OCI-M2 (cell line): ENCODE results near the gene PDP2.
"Not testable (repeated sequence)": the region's sequence is repeated elsewhere in the genome, so short reads cannot be mapped to it uniquely, and the experiment has no call there.

ENCODE experiments used
- DNase-seq: peaks from one replicate; lab custom pipeline; 2025; ENCODE audit not compliant: unreplicated experiment; lab: John Stamatoyannopoulos, UW

PDP2 gene

DNA sequence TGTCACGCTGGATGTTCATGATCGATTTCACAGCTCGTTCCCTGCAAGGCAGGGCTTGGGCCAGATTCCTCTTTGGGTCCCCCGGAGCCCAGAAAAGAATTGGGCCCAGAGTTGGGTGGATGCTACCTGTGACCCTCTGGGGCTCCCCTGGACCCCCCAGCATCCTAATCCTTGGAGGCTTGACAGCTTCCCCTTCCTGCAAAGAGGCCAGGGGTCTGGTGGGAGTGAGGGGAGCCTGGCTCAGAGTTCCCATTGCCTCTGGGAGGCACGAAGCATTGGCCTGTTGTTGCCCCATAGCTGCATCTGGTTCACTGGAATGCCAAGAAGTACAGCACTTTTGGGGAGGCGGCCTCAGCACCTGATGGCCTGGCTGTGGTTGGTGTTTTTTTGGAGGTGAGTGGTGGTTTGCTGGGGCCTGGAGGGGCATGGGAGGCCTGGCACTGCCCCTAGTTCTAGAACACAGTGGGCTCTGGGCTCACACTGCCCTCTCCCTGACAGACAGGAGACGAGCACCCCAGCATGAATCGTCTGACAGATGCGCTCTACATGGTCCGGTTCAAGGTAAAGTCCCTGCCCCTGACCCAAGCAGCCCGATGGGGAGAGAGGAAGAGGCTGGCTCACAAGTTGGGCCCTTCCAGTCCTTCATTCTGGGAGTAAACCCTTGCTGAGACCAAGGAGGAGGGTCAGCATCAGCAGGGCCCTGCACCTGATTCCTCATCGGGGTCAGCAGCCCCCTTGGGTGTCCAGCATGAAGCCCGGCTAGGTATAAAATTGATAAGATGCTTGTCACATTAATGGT is 28.9 kb upstream of the PDP2 start:
- DNase-seq: no peak

GRCh38 chr16:66853261-66854139 is 26.8 kb upstream of the PDP2 start:
- DNase-seq: no peak

DNA sequence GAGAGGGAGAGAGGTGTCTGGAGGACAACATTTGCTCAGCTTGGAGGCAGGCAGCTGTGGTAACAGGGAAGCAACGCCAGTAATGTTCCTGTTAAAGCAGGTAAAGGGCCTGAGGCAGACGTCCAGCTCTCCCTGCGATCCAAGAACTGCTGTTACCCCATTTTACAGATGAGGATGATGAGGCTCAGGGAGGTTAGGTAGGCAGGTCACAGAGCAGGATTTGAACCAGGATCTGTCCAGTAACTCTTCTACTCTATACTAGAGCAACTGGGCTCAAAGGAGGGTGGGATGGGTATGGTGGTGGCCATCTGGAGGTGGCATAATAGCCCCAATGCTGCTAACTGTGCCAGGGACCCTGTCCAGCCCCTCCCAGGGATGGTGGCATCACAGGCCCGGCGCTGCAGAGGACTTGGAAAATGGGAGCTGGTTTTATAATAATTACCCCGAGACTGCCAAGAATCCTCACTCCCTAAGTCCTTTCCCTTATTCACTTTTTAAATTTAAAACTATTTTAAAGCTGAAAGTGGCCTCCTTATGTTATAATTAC is 24.1 kb upstream of the PDP2 start:
- no peak for DNase-seq

DNA sequence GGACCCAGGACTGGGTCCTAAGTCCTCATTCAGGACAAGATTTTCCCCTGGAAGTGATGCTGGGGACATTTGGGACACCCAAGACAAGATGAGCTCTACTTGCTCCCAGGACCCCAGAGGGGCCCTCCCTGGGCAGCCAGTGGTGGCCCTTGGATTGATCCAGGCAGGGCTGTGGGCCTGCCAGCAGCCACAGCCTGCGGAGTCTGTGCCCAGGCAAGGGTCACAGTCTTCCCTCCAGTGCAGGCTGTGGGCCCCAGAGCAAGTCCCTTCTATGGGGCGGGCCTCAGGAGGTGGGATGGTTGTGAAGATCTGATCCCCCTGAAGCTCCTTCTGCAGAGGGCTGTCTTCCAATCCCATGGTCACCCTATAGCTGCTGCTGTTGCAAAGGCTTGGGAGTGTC is 23.5 kb upstream of the PDP2 start:
- no peak for DNase-seq

GRCh38 chr16:66857437-66857836 is 22.9 kb upstream of the PDP2 start:
- DNase-seq: no peak

DNA sequence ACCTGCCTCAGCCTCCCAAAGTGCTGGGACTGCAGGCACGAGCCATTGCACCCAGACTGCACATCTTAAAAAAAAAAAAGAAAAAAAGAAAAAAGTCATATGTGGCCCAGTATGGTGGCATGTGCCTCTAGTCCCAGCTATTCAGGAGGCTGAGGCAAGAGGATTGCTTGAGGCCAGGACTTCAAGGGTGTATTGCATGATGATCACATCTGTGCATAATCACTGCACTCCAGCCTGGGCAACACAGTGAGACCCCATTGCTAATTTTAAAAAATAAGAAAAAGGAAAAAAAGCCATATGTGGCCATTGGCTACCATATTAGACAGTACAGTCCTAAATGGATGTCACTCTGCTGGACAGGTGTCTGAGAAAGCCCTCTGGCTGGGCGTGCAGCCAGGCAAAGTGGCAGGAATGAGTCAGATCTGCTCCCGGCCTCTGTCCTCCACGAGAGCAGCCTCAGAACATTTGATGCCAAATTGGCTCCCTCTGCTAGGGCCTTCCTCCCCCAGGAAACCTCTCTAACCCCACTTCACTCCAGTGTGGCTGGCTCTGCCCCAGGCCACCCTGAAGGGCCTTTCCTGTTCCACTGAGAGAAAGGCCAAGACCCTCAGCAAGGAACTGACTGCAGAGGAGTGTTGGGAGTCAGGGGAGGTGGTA is 21.4 kb upstream of the PDP2 start:
- no peak for DNase-seq

DNA sequence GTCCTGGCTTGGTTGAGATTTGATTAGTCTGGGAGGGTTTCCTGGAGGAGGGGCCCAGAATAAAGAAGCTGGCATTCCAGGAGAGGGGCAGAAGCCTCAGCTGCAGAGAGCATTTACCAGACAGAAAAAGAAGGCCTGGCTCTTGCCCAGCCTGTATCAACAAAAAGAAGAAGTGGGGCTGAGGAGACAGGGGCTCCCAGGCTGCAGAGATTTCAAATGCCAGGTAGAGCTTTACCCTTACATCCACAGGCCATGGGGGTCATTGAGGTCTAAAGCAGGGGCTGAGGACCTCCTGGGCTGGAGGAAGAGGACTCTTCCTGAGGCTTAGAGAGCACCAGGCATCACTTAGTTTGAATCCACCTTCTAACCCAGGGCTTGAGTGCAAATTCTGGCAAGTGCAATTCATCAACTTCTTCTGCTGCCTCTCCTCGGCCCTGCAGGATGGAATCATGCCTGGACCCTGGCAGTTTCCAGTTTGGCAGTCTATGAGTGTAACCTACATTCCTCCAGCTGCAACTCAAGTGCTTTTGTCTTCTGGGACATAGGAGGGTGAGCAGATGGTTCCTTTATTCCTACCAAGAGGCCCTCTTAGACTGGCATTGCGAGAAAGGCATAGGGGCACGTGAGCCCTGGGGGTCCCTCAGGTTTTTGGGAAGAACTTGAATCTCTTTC is 20.8 kb upstream of the PDP2 start:
- no peak for DNase-seq

DNA sequence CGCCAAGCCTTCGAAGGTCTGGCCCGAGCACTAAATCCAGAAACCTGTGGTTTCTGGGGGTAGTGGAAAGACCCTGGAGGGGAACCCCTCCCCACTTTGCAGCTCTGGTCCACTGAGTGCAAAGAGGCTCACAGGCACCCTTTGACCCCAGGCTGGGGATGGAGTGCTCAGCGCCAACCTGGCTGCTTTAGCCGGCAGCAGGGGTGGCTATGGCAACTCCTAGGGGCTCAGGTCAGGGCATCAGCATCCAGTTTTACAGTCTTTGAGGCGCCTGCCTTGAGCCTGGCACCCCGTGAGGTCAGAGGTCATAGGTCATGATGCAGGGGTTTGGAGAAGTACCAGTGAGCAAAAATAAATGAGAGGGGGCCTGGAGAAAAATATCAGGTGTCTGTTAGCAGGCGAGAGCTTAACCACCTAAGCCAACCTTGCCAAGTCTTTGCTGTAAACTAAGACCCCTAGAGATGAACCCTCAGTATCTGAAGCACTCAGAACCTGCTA is 18.2 kb upstream of the PDP2 start:
- DNase-seq: no peak

DNA sequence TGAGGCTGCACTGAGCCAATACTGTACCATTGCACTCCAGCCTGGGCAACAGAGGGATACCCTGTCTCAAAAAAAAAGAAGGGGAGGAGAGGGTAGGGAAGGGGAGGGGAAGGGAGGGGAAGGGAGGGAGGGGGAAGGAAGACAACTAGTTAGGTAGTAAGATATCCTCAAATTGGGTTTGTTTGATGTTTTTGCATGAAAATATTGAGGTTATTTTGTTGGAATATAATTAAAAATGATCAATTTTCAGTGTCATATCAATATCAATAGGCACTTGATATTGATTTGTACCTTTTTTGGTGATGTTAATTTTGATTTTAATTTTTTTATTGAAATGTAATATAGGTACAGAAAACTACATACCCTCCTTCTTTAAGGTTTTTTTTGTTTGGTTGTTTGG is 16.6 kb upstream of the PDP2 start:
- no peak for DNase-seq

DNA sequence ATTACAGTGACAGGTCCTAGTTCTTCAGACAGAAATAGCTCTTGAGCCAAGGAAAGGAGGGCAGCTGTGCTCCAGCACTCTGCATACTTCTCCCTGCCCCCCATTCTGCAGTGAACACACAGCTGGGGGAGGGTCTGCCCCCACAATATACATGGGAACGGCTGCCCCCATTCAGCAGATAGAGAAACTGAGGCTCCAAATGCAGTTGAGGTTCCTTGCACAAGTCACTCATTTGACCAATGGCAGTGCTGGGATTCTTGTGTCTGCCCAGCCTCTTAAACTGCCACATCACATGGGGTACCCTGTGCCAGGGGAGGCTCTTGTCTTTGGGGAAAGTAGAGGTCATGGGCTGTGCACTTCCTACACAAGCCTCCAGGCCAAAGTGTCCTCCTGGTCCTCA is 10.9 kb upstream of the PDP2 start:
- DNase-seq: no peak

DNA sequence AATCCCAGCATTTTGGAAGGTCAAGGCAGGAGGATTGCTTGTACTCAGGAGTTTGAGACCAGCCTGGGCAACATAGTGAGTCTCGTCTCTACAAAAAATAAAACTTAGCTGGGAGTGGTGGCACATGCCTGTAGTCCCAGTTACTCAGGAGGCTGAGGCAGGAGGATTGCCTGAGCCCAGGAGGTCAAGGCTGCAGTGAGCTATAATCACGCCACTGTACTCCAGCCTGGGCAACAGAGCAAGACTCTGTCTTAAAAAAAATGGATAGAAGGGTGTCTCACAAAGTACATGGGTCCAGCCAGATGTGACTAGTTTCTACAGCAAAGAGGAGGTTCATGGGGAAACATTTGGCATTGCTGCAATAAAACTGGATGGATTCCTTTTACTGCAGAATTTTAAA is 9.0 kb upstream of the PDP2 start:
- DNase-seq: not testable (repeated sequence)

DNA sequence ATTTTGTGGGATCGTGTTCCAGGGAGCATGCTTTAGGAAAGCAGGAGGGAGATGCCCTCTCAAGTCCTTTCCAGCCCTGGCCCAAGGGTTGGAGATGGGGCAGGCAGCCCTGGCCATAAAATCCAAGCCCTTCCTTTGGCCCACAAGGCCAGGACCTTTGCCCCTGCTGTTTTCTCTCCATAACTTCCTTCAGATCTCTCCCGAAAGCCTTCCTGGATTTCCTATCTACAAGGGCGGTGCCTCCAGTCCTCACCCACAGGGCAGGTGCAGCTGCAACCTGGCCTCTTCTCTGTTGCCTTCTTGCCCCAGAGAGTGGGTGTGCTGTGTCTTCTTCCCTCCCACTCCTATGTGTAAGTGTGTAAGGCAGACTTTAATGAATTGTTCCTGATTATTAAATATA is 8.5 kb upstream of the PDP2 start:
- DNase-seq: no peak

DNA sequence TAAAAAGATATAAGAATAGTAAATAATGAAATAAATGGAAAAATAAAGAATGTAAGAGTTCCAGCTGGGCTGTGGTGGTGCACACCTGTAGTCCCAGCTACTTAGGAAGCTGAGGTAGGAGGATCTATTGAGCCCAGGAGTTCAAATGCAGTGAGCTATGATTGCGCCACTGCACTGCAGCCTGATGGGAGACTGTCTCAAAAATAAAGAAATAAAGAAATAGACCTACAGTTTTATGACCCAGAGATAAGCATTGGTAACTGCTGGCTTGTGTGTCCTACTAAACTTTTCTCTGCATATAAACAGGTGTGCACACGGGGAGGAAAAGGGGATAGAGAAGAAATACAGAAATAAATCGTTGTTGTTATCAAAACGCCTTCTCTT is 7.8 kb upstream of the PDP2 start:
- no peak for DNase-seq

DNA sequence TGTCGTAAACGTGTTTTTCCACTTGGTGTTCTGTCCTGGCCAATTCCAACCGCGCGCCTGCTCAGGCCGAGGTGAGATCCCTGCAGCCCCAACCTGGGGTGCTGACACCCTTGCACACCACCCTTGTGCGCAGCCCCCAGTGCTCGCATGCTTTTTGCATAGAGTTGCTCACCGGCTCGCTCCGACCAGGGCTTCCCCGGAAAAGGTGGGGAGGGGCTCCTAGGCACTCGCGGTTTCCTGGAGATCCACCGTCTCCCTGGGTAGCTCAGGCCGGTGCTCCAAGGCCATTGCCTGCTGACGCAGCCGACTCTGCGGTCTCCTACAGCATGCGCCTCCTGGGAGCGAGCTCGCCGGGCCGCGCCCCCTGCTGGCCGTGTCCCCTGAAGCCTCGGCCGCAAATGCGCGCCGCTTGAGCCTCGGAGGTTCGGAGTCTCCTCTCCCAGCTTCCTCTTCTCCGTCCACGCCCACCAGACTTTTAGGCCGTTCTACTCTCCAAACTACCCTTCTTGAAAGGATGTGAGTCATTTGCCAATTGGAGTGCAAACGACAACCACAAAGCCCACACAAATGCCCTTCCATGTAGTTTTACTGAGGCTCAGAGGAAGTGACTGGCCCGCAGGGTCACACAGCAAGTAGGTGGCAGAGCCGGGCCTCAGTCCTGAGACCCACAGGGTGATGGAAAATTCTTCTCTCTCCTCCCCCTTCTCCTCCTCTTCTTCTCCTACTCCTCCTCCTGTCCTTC is 7.2 kb upstream of the PDP2 start:
- peak; percentile 80 for DNase-seq

DNA sequence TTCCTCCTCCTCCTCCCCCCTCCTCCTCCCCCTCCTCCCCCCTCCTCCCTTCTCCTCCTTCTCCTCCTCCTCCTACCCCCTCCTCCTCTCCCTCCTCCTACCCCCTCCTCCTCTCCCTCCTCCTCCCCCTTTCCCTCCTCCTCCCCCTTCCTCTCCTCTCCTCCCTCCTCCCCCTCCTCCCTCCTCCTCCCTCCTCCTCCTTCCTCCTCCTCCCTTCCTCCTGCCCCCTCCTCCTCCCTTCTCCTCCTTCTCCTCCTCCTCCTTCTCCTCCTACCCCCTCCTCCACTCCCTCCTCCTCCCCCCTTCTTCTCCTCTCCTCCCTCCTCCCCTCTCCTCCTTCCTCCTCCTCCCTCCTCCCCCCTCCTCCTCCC is 6.6 kb upstream of the PDP2 start:
- DNase-seq: no peak

- DNase-seq: no peak
These were observed 6.1 kb upstream of the PDP2 start for GRCh38 chr16:66874079-66874775.

DNA sequence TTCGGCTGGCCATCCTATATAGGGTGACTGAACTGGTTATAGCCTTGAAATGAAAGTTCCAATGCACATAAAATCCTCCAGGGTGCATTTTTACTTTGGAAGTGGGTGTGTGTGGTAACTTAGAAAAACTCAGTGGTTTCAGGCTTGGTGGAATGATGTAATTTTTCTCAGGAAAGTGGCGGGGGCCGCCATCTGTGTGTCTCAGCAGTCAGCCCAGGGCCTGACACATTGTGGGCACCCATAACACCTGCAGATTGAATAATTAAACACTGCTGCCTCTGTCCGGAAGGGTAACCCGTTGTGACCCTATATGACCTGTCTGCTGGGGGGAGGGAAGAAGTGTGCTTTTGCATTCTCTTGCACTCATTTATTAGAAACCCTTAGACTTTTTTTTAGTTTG is 2.2 kb upstream of the PDP2 start:
- no peak for DNase-seq

GRCh38 chr16:66881014-66881417 is 701 bp downstream of the PDP2 start:
- no peak for DNase-seq

- no peak for DNase-seq
These were observed 1.2 kb downstream of the PDP2 start for GRCh38 chr16:66881560-66881959.
